GM23338 (cell line): ENCODE data around the gene C16orf95. TPM values are rescaled to one million over a fixed set of nuclear protein-coding genes. Genes with fewer than 3 reads are reported as not detected.

ENCODE experiments used
- ATAC-seq: fragments of 200-7000 bp; cut with Tn5 transposase; 3 replicates; pipeline ENCODE4 v1.9.1; 2020
- DNase-seq: peaks from one replicate; pipeline ENCODE4 v3.0.0-alpha.2; 2015; ENCODE audit warnings: low spot score
- H2AFZ ChIP-seq: fragments of 200-600 bp; sonication (generic); 2 replicates; pipeline ENCODE4 v1.8.0; 2016; ENCODE audit warnings: antibody characterized with exemption, mild to moderate bottlenecking, moderate library complexity
- H3F3A ChIP-seq: fragments of 200-600 bp; sonication (generic); replicated peaks from 2 replicates; pipeline ENCODE4 v1.8.0; 2017; ENCODE audit warnings: antibody characterized with exemption, mixed run types, low read depth
- H3K27ac ChIP-seq: fragments of 200-600 bp; sonication (generic); 2 replicates; pipeline ENCODE4 v1.6.1; 2016; ENCODE audit warnings: low read depth
- H3K27me3 ChIP-seq: fragments of 200-600 bp; sonication (generic); 2 replicates; pipeline ENCODE4 v1.8.0; 2016; ENCODE audit warnings: mild to moderate bottlenecking, mixed run types, moderate library complexity; ENCODE audit not compliant: insufficient read depth
- H3K36me3 ChIP-seq: fragments of 200-600 bp; sonication (generic); 2 replicates; pipeline ENCODE4 v1.8.0; 2016; ENCODE audit warnings: mild to moderate bottlenecking; ENCODE audit not compliant: insufficient read depth
- H3K4me1 ChIP-seq: fragments of 200-600 bp; sonication (generic); 2 replicates; pipeline ENCODE4 v1.8.0; 2016; ENCODE audit warnings: mild to moderate bottlenecking, moderate library complexity; ENCODE audit not compliant: insufficient read depth
- H3K4me2 ChIP-seq: fragments of 200-600 bp; sonication (generic); 2 replicates; pipeline ENCODE4 v1.7.1; 2017; ENCODE audit warnings: mixed run types
- H3K4me3 ChIP-seq: fragments of 200-600 bp; sonication (generic); 2 replicates; pipeline ENCODE4 v1.6.1; 2016; ENCODE audit warnings: mixed run types
- H3K79me2 ChIP-seq: fragments of 200-600 bp; sonication (generic); replicated peaks from 2 replicates; pipeline ENCODE4 v1.8.0; 2017; ENCODE audit warnings: mild to moderate bottlenecking; ENCODE audit not compliant: insufficient read depth
- H3K9me2 ChIP-seq: fragments of 200-600 bp; sonication (generic); 2 replicates; pipeline ENCODE4 v1.8.0; 2017; ENCODE audit not compliant: insufficient read depth
- H4K20me1 ChIP-seq: fragments of 200-600 bp; sonication (generic); replicated peaks from 2 replicates; pipeline ENCODE4 v1.8.0; 2017; ENCODE audit warnings: mild to moderate bottlenecking; ENCODE audit not compliant: insufficient read depth
- H3K27ac Mint-ChIP-seq: 2 replicates; pipeline ENCODE4 v1.8.0; 2020; ENCODE audit warnings: inconsistent platforms, mild to moderate bottlenecking, moderate library complexity, mixed read lengths
- H3K27me3 Mint-ChIP-seq: 3 replicates; pipeline ENCODE4 v1.8.0; 2022; ENCODE audit warnings: low read depth, mild to moderate bottlenecking, moderate library complexity, mixed read lengths, inconsistent platforms; ENCODE audit not compliant: insufficient read depth, poor library complexity
- H3K36me3 Mint-ChIP-seq: 3 replicates; pipeline ENCODE4 v1.8.0; 2021; ENCODE audit warnings: low read depth, mild to moderate bottlenecking, inconsistent platforms, moderate library complexity, mixed read lengths
- H3K4me1 Mint-ChIP-seq: 3 replicates; pipeline ENCODE4 v1.8.0; 2020; ENCODE audit warnings: mild to moderate bottlenecking, inconsistent platforms, mixed read lengths
- H3K4me3 Mint-ChIP-seq: 3 replicates; pipeline ENCODE4 v1.8.0; 2021; ENCODE audit warnings: moderate library complexity, mild to moderate bottlenecking, inconsistent platforms, mixed read lengths
- H3K9me3 Mint-ChIP-seq: 3 replicates; pipeline ENCODE4 v1.8.0; 2020; ENCODE audit warnings: moderate library complexity, mild to moderate bottlenecking, inconsistent platforms, mixed read lengths
- CREB1 ChIP-seq: fragments of 250-450 bp; sonication (Bioruptor Pico); IDR thresholded peaks from 2 replicates; pipeline ENCODE4 v1.5.0; 2020; ENCODE audit warnings: low read depth, mild to moderate bottlenecking, moderate library complexity
- ETS1 ChIP-seq: IDR thresholded peaks from 2 replicates; pipeline ENCODE4 v1.6.1; 2016; ENCODE audit warnings: antibody characterized with exemption
- EZH2 ChIP-seq: fragments of 200-600 bp; sonication (generic); IDR thresholded peaks from one replicate; pipeline ENCODE4 v1.8.0; 2017; ENCODE audit warnings: antibody characterized with exemption, mild to moderate bottlenecking, low read depth; ENCODE audit not compliant: unreplicated experiment
- JUNB ChIP-seq: IDR thresholded peaks from one replicate; pipeline ENCODE4 v1.6.1; 2016; ENCODE audit warnings: antibody characterized with exemption; ENCODE audit not compliant: unreplicated experiment
- POLR2AphosphoS5 ChIP-seq: IDR thresholded peaks from 2 replicates; pipeline ENCODE4 v1.6.1; 2016; ENCODE audit warnings: antibody characterized with exemption, low read depth
- REST ChIP-seq: IDR thresholded peaks from one replicate; pipeline ENCODE4 v1.6.1; 2018; ENCODE audit warnings: antibody characterized with exemption; ENCODE audit not compliant: unreplicated experiment
- STAT1 ChIP-seq: IDR thresholded peaks from one replicate; pipeline ENCODE4 v1.6.1; 2016; ENCODE audit warnings: antibody characterized with exemption; ENCODE audit not compliant: unreplicated experiment
- ZNF462 ChIP-seq: fragments of 250-450 bp; sonication (Bioruptor Pico); IDR thresholded peaks from 2 replicates; pipeline ENCODE4 v1.5.0; 2020; ENCODE audit warnings: mild to moderate bottlenecking, moderate library complexity
- polyA plus RNA-seq: library from polyadenylated mRNA; unstranded; fragments of >200 nt; fragmentation: Nextera tagmentation; extraction: Ambion mirVana; gene quantifications from 2 replicates; pipeline ENCODE4 v1.2.1, GENCODE V29; 2016
- total RNA-seq: library from RNA; depleted of rRNA; stranded (reverse); fragments of >200 nt; shearing (Covaris generic); gene quantifications from 2 replicates; pipeline ENCODE4 v1.2.3, GENCODE V29; 2014

C16orf95 gene
- total and polyA plus RNA-seq, 2 experiments from 2014 or later: 1.2 to 3.9 TPM

GRCh38 chr16:87271256-87271655 lies 45.9 kb downstream of the C16orf95 start:
- peaks cover 2% of the 10 kb centered on the region for H3K27me3 Mint-ChIP-seq
- H3K27ac Mint-ChIP-seq: no peak overlapping the region

More at GRCh38 chr16:87271256-87271655, 45.9 kb downstream of the C16orf95 start:
- H3K79me2 ChIP-seq: no peaks in the 10 kb centered on the region
- Mint-ChIP-seq H3K9me3 (no peaks in the 10 kb centered on the region; the same call in 2 of the 3 replicates), H3K4me3 (no peak overlapping the region), H3K4me1 (no peaks in the 10 kb centered on the region; the same call in 2 of the 3 replicates), H3K36me3 (no peaks in the 10 kb centered on the region; the same call in 2 of the 3 replicates)
- H3K9me2 ChIP-seq: no peaks in the 10 kb centered on the region
- ATAC-seq: no peak
- DNase-seq: no peak
- no peak overlapping the region for H2AFZ ChIP-seq
- no peaks in the 10 kb centered on the region for H3K4me1 ChIP-seq
- H3K36me3 ChIP-seq: no peaks in the 10 kb centered on the region
- no peak for TF ChIP-seq JUNB
- TF ChIP-seq POLR2AphosphoS5: no peak
- no peak for TF ChIP-seq CREB1
- TF ChIP-seq REST: no peak
- TF ChIP-seq ZNF462 (CRISPR knock-in tag): no peak
- no peak for TF ChIP-seq STAT1
- no peak for TF ChIP-seq ETS1
- TF ChIP-seq EZH2: no peak
- H3K4me2 ChIP-seq: no peak overlapping the region
- no peak overlapping the region for H3K27ac ChIP-seq
- no peaks in the 10 kb centered on the region for H4K20me1 ChIP-seq
- no peak overlapping the region for H3K4me3 ChIP-seq
- no peaks in the 10 kb centered on the region for H3K27me3 ChIP-seq
- no peaks in the 10 kb centered on the region for H3F3A ChIP-seq
